ENCODE data around the gene JMJD1C.

- TF ChIP-seq POLR2AphosphoS5 (IDR thresholded peaks at IDR 0.05; ENCODE audit: low read depth, low read length) (no peak), POLR2A (IDR thresholded peaks at IDR 0.05; ENCODE audit: low read depth, low read length) (no peak), TAF1 (IDR thresholded peaks at IDR 0.05; ENCODE audit: borderline replicate concordance, low read depth, low read length) (no peak)
Measured at GRCh38 chr10:63369711-63370110, 96.1 kb downstream of the JMJD1C start.
